Measurements from ENCODE around the gene EVI5L. TPM values are rescaled to one million over a fixed set of nuclear protein-coding genes. Genes with fewer than 3 reads are reported as not detected.
A peak's percentile ranks its signal among the peaks of the same experiment; 100 is the strongest.

The EVI5L gene
- total and polyA plus RNA-seq, 2 of the 4 experiments (the other 2 are of a cell fraction): 12.7 to 14.6 TPM

- TF ChIP-seq FOS (IDR thresholded peaks at IDR 0.05; ENCODE audit: low read depth, low read length): no peak
These were observed 44.3 kb downstream of the EVI5L start, which contains the start of gene PRR36 (continued) for GRCh38 chr19:7874076-7874896.

GRCh38 chr19:7874897-7875273 lies 44.9 kb downstream of the EVI5L start:
- H3K27ac ChIP-seq (ENCODE audit: insufficient read depth, low read length): no peak overlapping the region
- H4K5ac ChIP-seq (ENCODE audit: low read depth, low read length): no peak overlapping the region
- no peak overlapping the region for H2BK5ac ChIP-seq (ENCODE audit: low read depth, low read length, poor library complexity, severe bottlenecking)
- no peak overlapping the region for H3K4me2 ChIP-seq (ENCODE audit: low read depth, low read length)
- no peaks in the 10 kb centered on the region for H3K9me3 ChIP-seq (ENCODE audit: control insufficient read depth, insufficient read depth, low read length)
- peak overlapping the region; percentile 81 for H2AFZ ChIP-seq (replicated peaks; ENCODE audit: low read length, poor library complexity)
- no peaks in the 10 kb centered on the region for H3K36me3 ChIP-seq (ENCODE audit: control insufficient read depth, insufficient read depth, low read length)
- H2AK9ac ChIP-seq (replicated peaks; ENCODE audit: low read depth, low read length, poor library complexity): no peak overlapping the region
- ATAC-seq (ENCODE audit: low read depth) (no peak), DNase-seq (no peak)
- no peak overlapping the region for H2BK15ac ChIP-seq (ENCODE audit: low read depth, low read length)
- no peaks in the 10 kb centered on the region for H3K79me1 ChIP-seq (ENCODE audit: low read depth in 1 of 2, low read length in 2 of 2)
- H3K18ac ChIP-seq (ENCODE audit: low read depth, low read length): no peak overlapping the region
- no peak for TF ChIP-seq POLR2A (IDR thresholded peaks at IDR 0.05; ENCODE audit: low read depth, low read length)
- no peak for TF ChIP-seq RFX5 (IDR thresholded peaks at IDR 0.05; ENCODE audit: low read depth, low read length)
- H3K9ac ChIP-seq (ENCODE audit: low read depth, low read length): no peak overlapping the region
- 66% methylated on average over 5 of the region's 12 CpGs; no CpG with 5 or more reads in 1 of the 2 experiments for WGBS, 2 experiments (ENCODE audit: extremely low coverage in 2 of 2, insufficient read length in 1 of 2)
- ChIA-PET POLR2A (ENCODE audit: unreplicated experiment) (no interaction called here), CTCF (no interaction called here)
- no peak overlapping the region for H4K91ac ChIP-seq (ENCODE audit: insufficient read depth, low read depth, low read length)
- H4K8ac ChIP-seq (ENCODE audit: low read depth in 2 of 2, low read length in 2 of 2): no peak overlapping the region
- H2AK5ac ChIP-seq (ENCODE audit: low read depth, low read length): no peak overlapping the region; the same call in 1 of the 2 replicates
- H2BK120ac ChIP-seq (ENCODE audit: low read depth, low read length): no peak overlapping the region
- no TSS peak for BruUV-seq (replicated peaks)
- H3K27me3 ChIP-seq (ENCODE audit: control insufficient read depth, insufficient read depth, low read length): peaks cover 32% of the 10 kb centered on the region
- no peaks in the 10 kb centered on the region for H3K9me1 ChIP-seq (ENCODE audit: insufficient read depth, low read length)
- dilution Hi-C loops (cut with HindIII; ENCODE audit: low sequenced_read_pairs, unreplicated experiment): no loop called here
- no peak overlapping the region for H3K4ac ChIP-seq (ENCODE audit: low read depth, low read length)
- peaks cover 8% of the 10 kb centered on the region for H4K20me1 ChIP-seq (ENCODE audit: insufficient read depth, low read length)
- H2BK20ac ChIP-seq (ENCODE audit: low read depth, low read length): no peak overlapping the region
- no peak overlapping the region for H3K23ac ChIP-seq (ENCODE audit: low read depth, low read length)
- no peak overlapping the region for H3K56ac ChIP-seq (ENCODE audit: extremely low read depth, insufficient read depth, low read length)
- H3K14ac ChIP-seq (replicated peaks; ENCODE audit: low read depth, low read length): no peak overlapping the region
- in situ Hi-C loops (cut with MboI; ENCODE audit: low sequenced_read_pairs): no loop called here
- H3K4me3 ChIP-seq (ENCODE audit: insufficient read depth, low read depth, low read length): no peak overlapping the region
- intact Hi-C loops (cut with micrococcal nuclease): no loop called here
- peaks cover 7% of the 10 kb centered on the region; the same call in 1 of the 2 replicates for H3K4me1 ChIP-seq (ENCODE audit: control insufficient read depth, insufficient read depth, low read length)
